ENCODE data around the gene SUSD3.

GRCh38 chr9:93050231-93050630 lies 8.3 kb upstream of the SUSD3 start:
- TF ChIP-seq MYC (IDR thresholded peaks at IDR 0.05; ENCODE audit: insufficient read depth, insufficient read length, insufficient replicate concordance, low read length, severe bottlenecking) (no peak), EZH2 (IDR thresholded peaks at IDR 0.05; ENCODE audit: borderline replicate concordance, control insufficient read depth, low read depth, low read length) (no peak), IKZF1 (conservative IDR thresholded peaks at IDR 0.05) (no peak), MXI1 (IDR thresholded peaks at IDR 0.05; ENCODE audit: low read depth, low read length) (no peak), NFYB (IDR thresholded peaks at IDR 0.05; ENCODE audit: insufficient read depth, low read depth, low read length) (no peak), CBFB (IDR thresholded peaks at IDR 0.05; ENCODE audit: low read depth) (no peak), EGR1 (IDR thresholded peaks at IDR 0.05; ENCODE audit: borderline replicate concordance in 1 of 2, low read depth in 2 of 2, low read length in 2 of 2) (no peak), CUX1 (IDR thresholded peaks at IDR 0.05; ENCODE audit: insufficient replicate concordance, low read depth, low read length) (no peak), NBN (IDR thresholded peaks at IDR 0.05) (no peak), FOS (IDR thresholded peaks at IDR 0.05; ENCODE audit: borderline replicate concordance, extremely low read depth, insufficient read length) (no peak), FOXM1 (IDR thresholded peaks at IDR 0.05; ENCODE audit: low read depth, low read length) (no peak), CHD1 (IDR thresholded peaks at IDR 0.05; ENCODE audit: low read depth, low read length) (no peak)
- TF ChIP-seq, protein P1, sequence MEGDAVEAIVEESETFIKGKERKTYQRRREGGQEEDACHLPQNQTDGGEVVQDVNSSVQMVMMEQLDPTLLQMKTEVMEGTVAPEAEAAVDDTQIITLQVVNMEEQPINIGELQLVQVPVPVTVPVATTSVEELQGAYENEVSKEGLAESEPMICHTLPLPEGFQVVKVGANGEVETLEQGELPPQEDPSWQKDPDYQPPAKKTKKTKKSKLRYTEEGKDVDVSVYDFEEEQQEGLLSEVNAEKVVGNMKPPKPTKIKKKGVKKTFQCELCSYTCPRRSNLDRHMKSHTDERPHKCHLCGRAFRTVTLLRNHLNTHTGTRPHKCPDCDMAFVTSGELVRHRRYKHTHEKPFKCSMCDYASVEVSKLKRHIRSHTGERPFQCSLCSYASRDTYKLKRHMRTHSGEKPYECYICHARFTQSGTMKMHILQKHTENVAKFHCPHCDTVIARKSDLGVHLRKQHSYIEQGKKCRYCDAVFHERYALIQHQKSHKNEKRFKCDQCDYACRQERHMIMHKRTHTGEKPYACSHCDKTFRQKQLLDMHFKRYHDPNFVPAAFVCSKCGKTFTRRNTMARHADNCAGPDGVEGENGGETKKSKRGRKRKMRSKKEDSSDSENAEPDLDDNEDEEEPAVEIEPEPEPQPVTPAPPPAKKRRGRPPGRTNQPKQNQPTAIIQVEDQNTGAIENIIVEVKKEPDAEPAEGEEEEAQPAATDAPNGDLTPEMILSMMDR (IDR thresholded peaks at IDR 0.05 in 2 of 3, conservative IDR thresholded peaks at IDR 0.05 in 1 of 3; ENCODE audit: control insufficient read depth in 2 of 3, extremely low read depth in 1 of 3, insufficient read depth in 1 of 3, low read depth in 3 of 3, low read length in 3 of 3), result no peak
